Bronchial epithelial cell (primary cell): ENCODE data around the gene ITPKC. TPM values are rescaled to one million over a fixed set of nuclear protein-coding genes. Genes with fewer than 3 reads are reported as not detected.
"Not testable (repeated sequence)": the region's sequence is repeated elsewhere in the genome, so short reads cannot be mapped to it uniquely, and the experiment has no call there.

Experiments used
- DNase-seq: peaks from one replicate; pipeline ENCODE4 v3.0.0-alpha.2; 2010; ENCODE audit warnings: low read depth
- FAIRE-seq: peaks from 2 replicates; lab custom pipeline; 2011; peaks lifted over from hg19 to GRCh38; lab: Jason Lieb, UNC
- H3K27me3 ChIP-seq: 2 replicates; pipeline ENCODE4 v1.5.1; 2011; ENCODE audit warnings: low read length; ENCODE audit not compliant: control insufficient read depth, insufficient read depth
- H3K36me3 ChIP-seq: 2 replicates; pipeline ENCODE4 v1.5.1; 2011; ENCODE audit warnings: low read length; ENCODE audit not compliant: control insufficient read depth, insufficient read depth
- H3K4me3 ChIP-seq: 2 replicates; pipeline ENCODE4 v1.5.1; 2011; ENCODE audit warnings: mild to moderate bottlenecking, low read depth, low read length, control low read depth
- total RNA-seq: library from RNA; depleted of rRNA; stranded (reverse); fragments of >200 nt; gene quantifications from 2 replicates; pipeline ENCODE4 v1.2.1, GENCODE V29; 2014
- TF ChIP-seq, protein P1 (sequence below): IDR thresholded peaks from 2 replicates; pipeline ENCODE4 v1.5.1; 2011; ENCODE audit warnings: mild to moderate bottlenecking, moderate library complexity, low read length, control low read depth, inconsistent platforms; ENCODE audit not compliant: insufficient read depth, severe bottlenecking

Gene ITPKC
- total RNA-seq, 1 donor from 2014 or later, result 26.9 TPM

DNA sequence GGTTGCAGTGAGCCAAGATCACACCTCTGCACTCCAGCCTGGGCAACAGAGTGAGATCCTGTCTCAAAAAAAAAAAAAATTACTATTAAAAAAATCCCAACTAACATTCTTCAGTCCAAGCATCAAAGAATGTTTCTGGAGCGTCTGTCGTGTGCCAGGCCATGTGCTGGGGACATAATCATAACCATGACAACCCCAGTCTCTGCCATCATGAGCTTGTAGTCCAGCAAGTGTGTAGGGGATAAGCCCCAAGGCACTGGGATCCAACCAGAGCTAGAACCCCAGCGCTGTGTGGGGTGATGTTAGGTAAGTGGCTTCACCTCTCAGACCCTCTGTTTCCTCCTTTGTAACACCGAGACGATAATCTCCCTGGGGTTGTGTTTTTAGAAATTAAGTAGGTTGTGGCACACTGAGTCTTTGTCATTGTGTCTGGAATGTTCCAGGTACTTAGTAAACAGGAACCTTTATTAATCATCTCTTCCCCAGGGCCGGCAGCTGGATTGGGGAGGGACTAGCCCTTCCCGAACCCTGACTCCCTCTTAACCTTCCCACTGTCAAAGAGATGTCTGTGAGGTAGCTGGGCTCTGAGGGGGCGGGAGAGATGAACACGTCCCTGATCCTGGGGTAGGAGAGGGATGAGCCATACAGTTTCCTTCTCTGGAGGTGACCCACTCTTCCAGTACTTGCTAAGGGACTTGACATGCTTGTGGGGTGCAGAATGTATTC is 5.2 kb downstream of the ITPKC start:
- TF ChIP-seq, protein P1, sequence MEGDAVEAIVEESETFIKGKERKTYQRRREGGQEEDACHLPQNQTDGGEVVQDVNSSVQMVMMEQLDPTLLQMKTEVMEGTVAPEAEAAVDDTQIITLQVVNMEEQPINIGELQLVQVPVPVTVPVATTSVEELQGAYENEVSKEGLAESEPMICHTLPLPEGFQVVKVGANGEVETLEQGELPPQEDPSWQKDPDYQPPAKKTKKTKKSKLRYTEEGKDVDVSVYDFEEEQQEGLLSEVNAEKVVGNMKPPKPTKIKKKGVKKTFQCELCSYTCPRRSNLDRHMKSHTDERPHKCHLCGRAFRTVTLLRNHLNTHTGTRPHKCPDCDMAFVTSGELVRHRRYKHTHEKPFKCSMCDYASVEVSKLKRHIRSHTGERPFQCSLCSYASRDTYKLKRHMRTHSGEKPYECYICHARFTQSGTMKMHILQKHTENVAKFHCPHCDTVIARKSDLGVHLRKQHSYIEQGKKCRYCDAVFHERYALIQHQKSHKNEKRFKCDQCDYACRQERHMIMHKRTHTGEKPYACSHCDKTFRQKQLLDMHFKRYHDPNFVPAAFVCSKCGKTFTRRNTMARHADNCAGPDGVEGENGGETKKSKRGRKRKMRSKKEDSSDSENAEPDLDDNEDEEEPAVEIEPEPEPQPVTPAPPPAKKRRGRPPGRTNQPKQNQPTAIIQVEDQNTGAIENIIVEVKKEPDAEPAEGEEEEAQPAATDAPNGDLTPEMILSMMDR, result no peak
- Histone ChIP-seq H3K27me3 (no peaks in the 10 kb centered on the region), H3K4me3 (no peak overlapping the region), H3K36me3 (peaks cover 35% of the 10 kb centered on the region)
- peak; percentile 84 for DNase-seq
- FAIRE-seq, result no peak

DNA sequence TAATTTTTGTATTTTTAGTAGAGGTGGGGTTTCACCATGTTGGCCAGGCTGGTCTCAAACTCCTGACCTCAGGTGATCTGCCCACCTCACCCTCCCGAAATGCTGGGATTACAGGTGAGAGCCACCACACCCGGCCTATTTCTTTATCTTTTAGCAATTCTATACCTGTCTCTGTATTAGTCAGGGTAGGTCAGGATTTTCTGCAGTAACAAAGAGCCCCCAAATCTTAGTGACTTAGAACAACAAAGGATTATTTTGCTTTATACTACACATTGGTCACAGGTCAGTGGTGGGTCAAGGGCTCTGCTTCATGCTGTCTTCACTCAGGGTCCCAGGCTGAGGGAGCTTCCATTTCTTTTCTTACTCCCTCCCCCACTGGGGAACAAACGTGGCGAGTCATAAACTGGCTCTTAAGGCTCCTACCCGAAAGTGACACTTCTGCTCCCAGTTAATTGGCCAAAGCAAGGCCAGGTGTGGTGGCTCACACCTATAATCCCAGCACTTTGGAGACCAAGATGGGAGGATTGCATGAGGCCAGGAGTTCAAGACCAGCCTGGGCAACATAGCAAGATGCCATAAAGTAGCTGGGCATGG is 6.8 kb downstream of the ITPKC start:
- no peak overlapping the region for H3K4me3 ChIP-seq
- no peak for DNase-seq
- no peak for FAIRE-seq
- peaks cover 39% of the 10 kb centered on the region for H3K36me3 ChIP-seq
- TF ChIP-seq, protein P1, result no peak
- no peaks in the 10 kb centered on the region for H3K27me3 ChIP-seq

DNA sequence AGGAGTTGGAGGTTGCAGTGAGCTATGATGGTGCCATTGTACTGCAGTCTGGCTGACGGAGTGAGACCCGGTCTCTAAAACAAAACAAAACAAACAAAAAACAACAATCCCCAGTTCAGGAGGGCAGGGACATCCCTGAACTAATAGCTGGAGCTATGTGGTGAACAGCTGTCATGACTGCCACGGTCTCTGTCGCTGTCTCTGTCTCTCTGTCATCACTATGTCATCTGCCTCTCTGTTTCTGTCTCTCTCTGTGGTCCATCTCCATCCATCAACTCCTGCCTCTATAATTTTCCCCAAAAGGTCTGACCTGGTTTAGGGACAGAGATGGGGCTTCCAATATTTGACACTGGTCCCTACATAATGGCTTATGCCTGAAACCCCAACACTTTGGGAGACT is 7.4 kb downstream of the ITPKC start:
- no peak for DNase-seq
- no peaks in the 10 kb centered on the region for H3K27me3 ChIP-seq
- peaks cover 43% of the 10 kb centered on the region for H3K36me3 ChIP-seq
- FAIRE-seq, result no peak
- H3K4me3 ChIP-seq, result no peak overlapping the region
- TF ChIP-seq, protein P1, result no peak

DNA sequence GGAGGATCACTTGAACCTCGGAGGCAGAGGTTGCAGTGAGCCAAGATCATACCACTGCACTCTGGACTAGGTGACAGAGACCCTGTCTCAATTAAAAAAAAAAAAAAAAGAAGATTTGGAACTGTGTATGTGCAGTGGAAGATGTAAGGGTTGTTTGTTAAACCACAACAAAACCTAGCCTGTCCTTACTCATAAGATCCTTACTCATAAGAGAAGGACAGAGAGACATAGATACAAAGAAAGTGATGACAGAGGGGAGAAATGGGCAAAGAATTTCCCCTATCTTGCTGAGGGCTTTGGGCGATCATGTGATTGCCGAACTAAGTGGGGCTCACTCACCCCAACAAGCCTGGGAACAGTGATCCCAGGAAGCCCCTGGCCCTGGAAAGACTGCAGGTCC is 7.9 kb downstream of the ITPKC start:
- TF ChIP-seq, protein P1, result no peak
- no peak overlapping the region for H3K4me3 ChIP-seq
- H3K27me3 ChIP-seq, result no peaks in the 10 kb centered on the region
- DNase-seq (no peak), FAIRE-seq (no peak)
- peaks cover 45% of the 10 kb centered on the region for H3K36me3 ChIP-seq

DNA sequence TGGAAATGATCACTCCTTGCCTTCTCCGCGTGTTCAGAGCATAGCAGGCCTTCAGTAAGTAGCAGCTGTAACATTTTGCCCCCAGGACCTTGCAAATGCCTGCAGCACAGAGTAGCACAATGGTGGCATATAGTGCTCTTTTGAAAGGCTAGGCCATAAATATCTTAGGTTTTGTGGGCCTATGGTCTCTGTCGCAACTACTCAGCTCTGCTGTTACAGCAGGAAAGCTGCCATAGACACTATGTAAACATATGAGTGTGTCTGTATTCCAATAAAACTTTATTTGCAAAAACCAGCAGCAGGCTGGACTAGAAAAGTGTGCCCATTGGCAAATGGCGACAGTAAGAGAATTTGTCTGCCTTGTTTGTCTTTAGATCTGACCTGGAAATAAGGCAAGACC is 9.4 kb downstream of the ITPKC start:
- no peaks in the 10 kb centered on the region for H3K27me3 ChIP-seq

DNA sequence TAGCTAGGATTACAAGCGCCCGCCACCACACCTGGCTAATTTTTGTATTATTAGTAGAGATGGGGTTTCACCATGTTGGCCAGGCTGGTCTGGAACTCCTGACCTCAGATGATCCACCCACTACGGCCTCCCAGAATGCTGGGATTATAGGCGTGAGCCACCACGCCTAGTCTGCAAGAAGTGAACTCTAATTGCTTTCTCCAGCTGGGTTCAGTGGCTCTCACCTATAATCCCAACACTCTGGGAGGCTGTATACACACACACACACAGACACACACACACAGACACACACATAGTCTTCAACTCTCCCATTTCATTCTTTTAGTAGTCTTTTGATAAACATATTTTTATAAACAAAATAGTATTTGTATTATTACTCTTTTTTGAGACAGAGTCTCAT is 13.2 kb downstream of the ITPKC start:
- DNase-seq, H3K4me3 ChIP-seq, H3K27me3 ChIP-seq, FAIRE-seq: not testable (repeated sequence)
- peaks cover 49% of the 10 kb centered on the region for H3K36me3 ChIP-seq

More for the DNA sequence above, 9.4 kb downstream of the ITPKC start:
- FAIRE-seq (no peak), DNase-seq (no peak)
- peaks cover 47% of the 10 kb centered on the region for H3K36me3 ChIP-seq
- no peak overlapping the region for H3K4me3 ChIP-seq
- TF ChIP-seq, protein P1, result no peak

DNA sequence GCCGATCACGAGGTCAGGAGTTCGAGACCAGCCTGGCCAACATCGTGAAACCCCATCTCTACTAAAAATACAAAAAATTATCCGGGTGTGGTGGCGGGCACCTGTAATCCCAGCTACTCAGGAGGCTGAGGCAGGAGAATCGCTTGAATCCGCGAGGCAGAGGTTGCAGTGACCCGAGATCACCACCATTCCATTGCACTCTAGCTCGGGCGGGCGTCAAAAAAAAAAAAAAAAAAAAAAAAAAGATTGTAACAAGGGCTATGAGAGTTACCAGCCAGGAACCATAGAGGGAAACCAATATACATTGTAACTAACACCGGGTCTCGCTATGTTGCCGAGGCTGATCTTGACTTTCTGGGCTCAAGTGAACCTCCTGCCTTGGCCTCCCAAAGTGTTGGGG is 15.4 kb downstream of the ITPKC start:
- DNase-seq, H3K4me3 ChIP-seq, H3K27me3 ChIP-seq, FAIRE-seq: not testable (repeated sequence)
- H3K36me3 ChIP-seq, result peaks cover 52% of the 10 kb centered on the region
